OCI-LY3 (cell line): ENCODE data around the gene CCNB1IP1.

ENCODE experiments used
- EZH2phosphoT487 ChIP-seq: fragments of 200-600 bp; shearing (Covaris generic); IDR thresholded peaks from 2 replicates; pipeline ENCODE4 v1.6.1; 2018; ENCODE audit warnings: antibody characterized with exemption, mixed run types, low read depth
- TF ChIP-seq, protein P1 (sequence below): fragments of 200-600, 300-600 bp; sonication (generic); IDR thresholded peaks from 2 replicates; pipeline ENCODE4 v1.5.1; 2014; ENCODE audit warnings: antibody characterized with exemption, low read length, low read depth

DNA sequence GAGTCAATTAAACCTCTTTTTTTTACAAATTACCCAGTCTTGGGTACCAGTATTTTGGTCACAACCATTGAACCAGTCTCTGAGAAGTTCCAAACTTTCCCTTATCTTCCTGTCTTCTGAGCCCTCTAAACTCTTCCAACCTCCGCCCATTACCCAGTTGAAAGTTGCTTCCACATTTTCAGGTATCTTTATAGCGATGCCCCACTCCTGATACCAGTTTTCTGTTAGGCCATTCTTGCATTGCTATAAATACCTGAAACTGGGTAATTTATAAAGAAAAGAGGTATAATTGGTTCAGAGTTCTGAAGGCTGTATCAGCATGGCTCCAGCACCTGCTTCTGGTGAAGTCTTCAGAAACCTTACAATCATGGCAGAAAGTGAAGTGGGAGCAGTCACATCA lies 59.0 kb downstream of the CCNB1IP1 start:
- TF ChIP-seq, protein P1, sequence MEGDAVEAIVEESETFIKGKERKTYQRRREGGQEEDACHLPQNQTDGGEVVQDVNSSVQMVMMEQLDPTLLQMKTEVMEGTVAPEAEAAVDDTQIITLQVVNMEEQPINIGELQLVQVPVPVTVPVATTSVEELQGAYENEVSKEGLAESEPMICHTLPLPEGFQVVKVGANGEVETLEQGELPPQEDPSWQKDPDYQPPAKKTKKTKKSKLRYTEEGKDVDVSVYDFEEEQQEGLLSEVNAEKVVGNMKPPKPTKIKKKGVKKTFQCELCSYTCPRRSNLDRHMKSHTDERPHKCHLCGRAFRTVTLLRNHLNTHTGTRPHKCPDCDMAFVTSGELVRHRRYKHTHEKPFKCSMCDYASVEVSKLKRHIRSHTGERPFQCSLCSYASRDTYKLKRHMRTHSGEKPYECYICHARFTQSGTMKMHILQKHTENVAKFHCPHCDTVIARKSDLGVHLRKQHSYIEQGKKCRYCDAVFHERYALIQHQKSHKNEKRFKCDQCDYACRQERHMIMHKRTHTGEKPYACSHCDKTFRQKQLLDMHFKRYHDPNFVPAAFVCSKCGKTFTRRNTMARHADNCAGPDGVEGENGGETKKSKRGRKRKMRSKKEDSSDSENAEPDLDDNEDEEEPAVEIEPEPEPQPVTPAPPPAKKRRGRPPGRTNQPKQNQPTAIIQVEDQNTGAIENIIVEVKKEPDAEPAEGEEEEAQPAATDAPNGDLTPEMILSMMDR, result no peak
- TF ChIP-seq EZH2phosphoT487, result no peak
